Erythroblast (primary cell): Measurements from ENCODE around the gene FAM180A.

Experiments used
- GATA1 ChIP-seq: IDR thresholded peaks from 2 replicates; pipeline ENCODE4 v1.6.1; 2011; ENCODE audit warnings: low read depth, mild to moderate bottlenecking, control low read depth, low read length, moderate library complexity
- POLR2A ChIP-seq: IDR thresholded peaks from 2 replicates; pipeline ENCODE4 v1.6.1; 2011; ENCODE audit warnings: mild to moderate bottlenecking, low read length

DNA sequence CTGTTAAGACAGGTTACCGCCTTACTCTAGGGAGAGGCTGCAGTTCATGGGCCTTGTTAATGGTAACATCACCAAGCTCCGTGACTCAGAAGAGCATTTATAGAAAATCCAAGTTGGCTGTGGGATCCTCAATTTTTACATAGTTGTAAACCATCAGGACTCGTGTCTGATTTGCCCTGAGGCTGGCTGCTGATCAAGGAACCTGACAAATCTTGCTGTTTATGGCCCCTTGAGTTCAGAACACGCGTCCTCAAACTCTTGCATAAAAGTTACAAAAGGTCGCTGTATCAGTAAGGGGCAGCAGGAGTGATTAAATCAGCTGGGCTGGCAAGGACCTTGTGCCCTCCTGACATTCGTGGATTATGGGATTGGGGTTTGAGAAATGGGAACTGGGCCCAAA, 25.2 kb downstream of the FAM180A start:
- TF ChIP-seq POLR2A (no peak), GATA1 (no peak)
